ENCODE results near the gene SYNM. TPM values are rescaled to one million over a fixed set of nuclear protein-coding genes. Genes with fewer than 3 reads are reported as not detected.

SYNM gene
- total RNA-seq, 1 donor from 2014 or later: 1.1 TPM

GRCh38 chr15:99148851-99149276 is 44.0 kb downstream of the SYNM start:
- Mint-ChIP-seq H3K4me1 (ENCODE audit: low read depth) (peaks cover 16% of the 10 kb centered on the region), H3K27me3 (no peaks in the 10 kb centered on the region), H3K4me3 (ENCODE audit: low read depth) (no peak overlapping the region), H3K36me3 (ENCODE audit: insufficient read depth) (peaks cover 13% of the 10 kb centered on the region), H3K27ac (no peak overlapping the region), H3K9me3 (ENCODE audit: low read depth) (no peaks in the 10 kb centered on the region)
- no peak for DNase-seq (ENCODE audit: low spot score, unreplicated experiment)
- no peak for TF ChIP-seq CTCF (IDR thresholded peaks at IDR 0.05; ENCODE audit: unreplicated experiment)

- no peak overlapping the region for H3K4me3 Mint-ChIP-seq (ENCODE audit: low read depth)
- no peak for DNase-seq (ENCODE audit: low spot score, unreplicated experiment)
- peaks cover 13% of the 10 kb centered on the region for H3K36me3 Mint-ChIP-seq (ENCODE audit: insufficient read depth)
- no peaks in the 10 kb centered on the region for H3K27me3 Mint-ChIP-seq
- peaks cover 11% of the 10 kb centered on the region for H3K4me1 Mint-ChIP-seq (ENCODE audit: low read depth)
- no peak overlapping the region for H3K27ac Mint-ChIP-seq
- H3K9me3 Mint-ChIP-seq (ENCODE audit: low read depth): no peaks in the 10 kb centered on the region
- no peak for TF ChIP-seq CTCF (IDR thresholded peaks at IDR 0.05; ENCODE audit: unreplicated experiment)
Observed at GRCh38 chr15:99149366-99149765, 44.5 kb downstream of the SYNM start.

GRCh38 chr15:99151156-99151555 is 46.3 kb downstream of the SYNM start:
- no peak for DNase-seq (ENCODE audit: low spot score, unreplicated experiment)
- H3K4me1 Mint-ChIP-seq (ENCODE audit: low read depth): peaks cover 1% of the 10 kb centered on the region
- no peak overlapping the region for H3K4me3 Mint-ChIP-seq (ENCODE audit: low read depth)
- TF ChIP-seq CTCF (IDR thresholded peaks at IDR 0.05; ENCODE audit: unreplicated experiment): no peak
- no peaks in the 10 kb centered on the region for H3K27me3 Mint-ChIP-seq
- H3K27ac Mint-ChIP-seq: no peak overlapping the region
- H3K36me3 Mint-ChIP-seq (ENCODE audit: insufficient read depth): peaks cover 21% of the 10 kb centered on the region
- no peaks in the 10 kb centered on the region for H3K9me3 Mint-ChIP-seq (ENCODE audit: low read depth)

- Mint-ChIP-seq H3K4me3 (ENCODE audit: low read depth) (no peak overlapping the region), H3K4me1 (ENCODE audit: low read depth) (peaks cover 1% of the 10 kb centered on the region), H3K36me3 (ENCODE audit: insufficient read depth) (peaks cover 22% of the 10 kb centered on the region), H3K9me3 (ENCODE audit: low read depth) (no peaks in the 10 kb centered on the region), H3K27me3 (no peaks in the 10 kb centered on the region), H3K27ac (no peak overlapping the region)
- DNase-seq (ENCODE audit: low spot score, unreplicated experiment): no peak
- no peak for TF ChIP-seq CTCF (IDR thresholded peaks at IDR 0.05; ENCODE audit: unreplicated experiment)
Observed at GRCh38 chr15:99153026-99153535, 48.2 kb downstream of the SYNM start.

- Mint-ChIP-seq H3K4me1 (ENCODE audit: low read depth) (peaks cover 1% of the 10 kb centered on the region), H3K9me3 (ENCODE audit: low read depth) (no peaks in the 10 kb centered on the region), H3K4me3 (ENCODE audit: low read depth) (no peak overlapping the region), H3K27me3 (no peaks in the 10 kb centered on the region), H3K36me3 (ENCODE audit: insufficient read depth) (peaks cover 27% of the 10 kb centered on the region), H3K27ac (no peak overlapping the region)
- DNase-seq (ENCODE audit: low spot score, unreplicated experiment): no peak
- TF ChIP-seq CTCF (IDR thresholded peaks at IDR 0.05; ENCODE audit: unreplicated experiment): no peak
Observed at GRCh38 chr15:99154271-99154670, 49.4 kb downstream of the SYNM start.

Measured in progenitor cell of endocrine pancreas (in vitro differentiated cells).